Upper lobe of left lung (tissue), 6 donors: Measurements from ENCODE around the gene NDUFS5. TPM values are rescaled to one million over a fixed set of nuclear protein-coding genes. Genes with fewer than 3 reads are reported as not detected.

Experiments used
- ATAC-seq, 2 donors: fragments of 200-7000 bp; cut with Tn5 transposase; one replicate each; pipeline ENCODE4 v1.9.1; 2022; ENCODE audit warnings: mild to moderate bottlenecking in 2 of 2, moderate library complexity in 2 of 2; ENCODE audit not compliant: low FRiP score in 2 of 2
- DNase-seq, 2 donors: peaks; one replicate each; pipeline ENCODE4 v3.0.0-alpha.2; 2019 to 2020
- H3K27ac ChIP-seq, 4 donors: fragments of 200-600 bp; sonication (generic); one replicate each; pipeline ENCODE4 v1.5.1; 2016 to 2019
- H3K27me3 ChIP-seq, 4 donors: fragments of 200-600 bp; sonication (generic); one replicate each; pipeline ENCODE4 v1.5.1; 2017 to 2019
- H3K36me3 ChIP-seq, 4 donors: fragments of 200-600 bp; sonication (generic); one replicate each; pipeline ENCODE4 v1.5.1; 2016 to 2019
- H3K4me1 ChIP-seq, 4 donors: fragments of 200-600 bp; sonication (generic); one replicate each; pipeline ENCODE4 v1.5.1; 2018 to 2019
- H3K4me3 ChIP-seq, 4 donors: fragments of 200-600 bp; sonication (generic); one replicate each; pipeline ENCODE4 v1.5.1; 2017 to 2019; ENCODE audit warnings: mild to moderate bottlenecking in 2 of 4, moderate library complexity in 1 of 4
- H3K9me3 ChIP-seq, 4 donors: fragments of 200-600 bp; sonication (generic); one replicate each; pipeline ENCODE4 v1.5.1; 2018 to 2019
- EP300 ChIP-seq, 4 donors: sonication (generic); formaldehyde crosslinking; IDR thresholded peaks; one replicate each; pipeline ENCODE4 v1.5.1; 2017; ENCODE audit warnings: antibody characterized with exemption in 4 of 4, control low read depth in 2 of 4
- POLR2AphosphoS5 ChIP-seq, 2 donors: sonication (generic); formaldehyde crosslinking; IDR thresholded peaks; one replicate each; pipeline ENCODE4 v1.5.1; 2017; ENCODE audit warnings: antibody characterized with exemption in 2 of 2
- WGBS, 2 donors: methylation state at CpG; one replicate each; pipeline ENCODE4 v1.1.5; 2017 to 2018; 5-methylcytosine and 5-hydroxymethylcytosine counted together
- total RNA-seq, 6 donors: library from RNA; depleted of rRNA in 4 of 6; stranded (reverse); fragments of >200 nt in 4 of 6; gene quantifications; one replicate each; pipeline versions ENCODE4 v1.1.0 to v1.2.1, GENCODE V29; 2016 to 2021
- donor health status: DM: no; HTN: no; CAD: no; lungs with moderate emphysema.
- donor health status: DM: no; HTN: yes; CAD: no; lungs with severe emphysema.

Gene NDUFS5
- total RNA-seq, 6 donors from 2014 or later, result 108 to 250 (median 166) TPM

- ATAC-seq (no peak), DNase-seq (no peak)
- peaks cover 0 to 25% (median 7%) of the 10 kb centered on the region in 4 donors for H3K27me3 ChIP-seq
- TF ChIP-seq POLR2AphosphoS5 (IDR thresholded peaks at IDR 0.05), result no peak
- H3K4me3 ChIP-seq, result no peak overlapping the region
- no peaks in the 10 kb centered on the region for H3K9me3 ChIP-seq
- no peaks in the 10 kb centered on the region for H3K36me3 ChIP-seq
- H3K27ac ChIP-seq, result no peak overlapping the region
- peaks cover 4 to 19% (median 16%) of the 10 kb centered on the region in 4 donors for H3K4me1 ChIP-seq
- 91 to 95% methylated on average over 4 of the region's 4 CpGs for WGBS, 2 donors
Observed at GRCh38 chr1:39082811-39083576, 56.8 kb downstream of the NDUFS5 start.

GRCh38 chr1:39084191-39084590 is 58.0 kb downstream of the NDUFS5 start:
- Histone ChIP-seq H3K36me3 (no peaks in the 10 kb centered on the region), H3K4me1 (peaks cover 4 to 19% (median 16%) of the 10 kb centered on the region in 4 donors), H3K9me3 (no peaks in the 10 kb centered on the region), H3K27me3 (peaks cover 0 to 25% (median 7%) of the 10 kb centered on the region in 4 donors), H3K27ac (no peak overlapping the region), H3K4me3 (no peak overlapping the region)
- no peak for ATAC-seq
- no peak for TF ChIP-seq POLR2AphosphoS5 (IDR thresholded peaks at IDR 0.05)
- no peak for TF ChIP-seq EP300 (IDR thresholded peaks at IDR 0.05)
- WGBS, 2 donors, result 91 to 96% methylated on average over 17 of the region's 17 CpGs
- no peak for DNase-seq

Other genes with a start within 250 kb of the NDUFS5 start
- 10 to 100 TPM in 5 of 6 donors, 1 to 10 TPM in 1; 9.0 to 30.8 (median 24.9) TPM for gene RRAGC, start 166.6 kb upstream of the NDUFS5 start, total RNA-seq
- 10 to 100 TPM in 4 of 6 donors, 1 to 10 TPM in 2; 2.8 to 23.7 (median 12.9) TPM for gene MYCBP, start 153.0 kb upstream of the NDUFS5 start, total RNA-seq
- not detected for gene GJA9, start 144.8 kb upstream of the NDUFS5 start, total RNA-seq
- 1 to 10 TPM in 5 of 6 donors, under 1 TPM in 1; 0.43 to 7.8 (median 2.2) TPM for gene RHBDL2, start 84.5 kb upstream of the NDUFS5 start, total RNA-seq
- 10 to 100 TPM; 10.5 to 50.6 (median 37.8) TPM for gene AKIRIN1, start 35.1 kb upstream of the NDUFS5 start, total RNA-seq
- gene MACF1, start 178.3 kb downstream of the NDUFS5 start, total RNA-seq, result 1,000 to 10,000 TPM in 1 of 6 donors, 100 to 1,000 TPM in 5; 359 to 1,160 (median 531) TPM